Colon (tissue), 2 donors: ENCODE measurements around the gene EN2.

Experiments used
- FAIRE-seq: peaks from 2 replicates; lab custom pipeline; 2012; peaks lifted over from hg19 to GRCh38; lab: Jason Lieb, UNC
- donor health status: control.
- donor health status: control.

Gene EN2

GRCh38 chr7:155458111-155458877 is at the start of gene EN2:
Gene EN2, plus strand, starts transcription at chr7:155458129. Its CDS starts 249 bp downstream, at chr7:155458378.
- FAIRE-seq, result no peak

DNA sequence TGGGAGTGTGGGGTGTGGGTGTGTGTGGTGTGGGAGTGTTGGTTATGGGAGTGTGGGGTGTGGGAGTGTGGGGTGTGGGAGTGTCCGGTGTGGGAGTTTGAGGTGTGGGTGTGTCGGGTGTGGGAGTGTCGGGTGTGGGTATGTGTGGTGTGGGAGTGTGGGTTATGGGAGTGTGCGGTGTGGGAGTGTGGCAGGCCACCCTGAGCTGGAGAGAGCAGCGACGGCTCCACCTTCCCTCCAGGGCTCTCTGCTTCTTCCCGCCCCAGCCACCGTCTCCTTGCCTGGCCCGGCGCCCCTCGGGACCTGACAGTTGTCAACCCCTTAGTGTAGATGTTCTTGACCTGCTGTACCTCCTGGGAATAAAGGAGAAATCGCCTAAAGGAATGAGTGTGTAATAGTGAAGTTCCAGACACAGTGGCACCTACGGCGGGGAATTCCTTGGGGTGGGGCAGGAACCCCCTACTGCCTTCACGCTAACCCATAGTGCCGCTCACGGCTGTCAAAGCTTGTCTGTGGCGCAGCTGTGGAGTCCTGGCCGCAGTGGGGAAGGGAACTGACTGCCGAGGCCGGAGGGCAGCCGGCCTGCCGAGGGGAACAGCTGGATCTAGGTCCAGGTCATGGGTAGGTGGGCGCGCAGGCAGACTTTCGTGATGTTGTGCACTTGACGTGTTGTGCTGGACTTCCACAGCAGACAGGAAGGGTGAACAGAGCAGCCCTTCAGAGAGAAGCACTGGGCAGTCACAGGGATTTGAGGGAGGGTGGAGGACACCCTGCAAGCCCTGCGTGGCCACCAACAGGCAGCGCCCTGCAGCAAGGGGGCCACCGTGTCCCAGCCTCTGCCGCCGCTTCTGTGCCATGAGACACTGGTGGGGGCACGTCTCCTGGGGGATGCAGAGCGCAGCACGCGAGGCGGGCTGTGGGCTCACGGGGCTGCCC is 49.0 kb upstream of the EN2 start:
- no peak for FAIRE-seq

DNA sequence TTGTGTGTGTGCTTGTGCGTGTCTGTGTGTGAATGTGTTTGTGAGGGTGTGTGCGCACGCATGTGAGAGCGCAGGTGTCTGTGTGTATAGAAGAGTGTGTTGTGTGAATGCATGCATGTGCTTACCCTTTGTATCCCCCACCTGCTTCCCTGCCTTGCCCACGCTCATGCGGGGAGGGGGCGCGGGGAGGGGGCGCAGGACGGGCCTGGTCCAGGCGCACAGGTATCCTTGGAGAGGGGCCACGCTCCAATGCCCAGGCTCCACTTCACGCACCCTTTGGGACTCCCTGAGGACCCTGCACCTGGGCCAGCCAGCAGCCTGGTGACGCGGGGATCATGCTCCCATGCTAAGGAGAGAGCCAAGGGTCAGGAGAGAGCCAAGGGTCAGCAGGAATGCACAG is 47.9 kb upstream of the EN2 start:
- no peak for FAIRE-seq

GRCh38 chr7:155410431-155410830 is 47.5 kb upstream of the EN2 start:
- FAIRE-seq, result no peak

DNA sequence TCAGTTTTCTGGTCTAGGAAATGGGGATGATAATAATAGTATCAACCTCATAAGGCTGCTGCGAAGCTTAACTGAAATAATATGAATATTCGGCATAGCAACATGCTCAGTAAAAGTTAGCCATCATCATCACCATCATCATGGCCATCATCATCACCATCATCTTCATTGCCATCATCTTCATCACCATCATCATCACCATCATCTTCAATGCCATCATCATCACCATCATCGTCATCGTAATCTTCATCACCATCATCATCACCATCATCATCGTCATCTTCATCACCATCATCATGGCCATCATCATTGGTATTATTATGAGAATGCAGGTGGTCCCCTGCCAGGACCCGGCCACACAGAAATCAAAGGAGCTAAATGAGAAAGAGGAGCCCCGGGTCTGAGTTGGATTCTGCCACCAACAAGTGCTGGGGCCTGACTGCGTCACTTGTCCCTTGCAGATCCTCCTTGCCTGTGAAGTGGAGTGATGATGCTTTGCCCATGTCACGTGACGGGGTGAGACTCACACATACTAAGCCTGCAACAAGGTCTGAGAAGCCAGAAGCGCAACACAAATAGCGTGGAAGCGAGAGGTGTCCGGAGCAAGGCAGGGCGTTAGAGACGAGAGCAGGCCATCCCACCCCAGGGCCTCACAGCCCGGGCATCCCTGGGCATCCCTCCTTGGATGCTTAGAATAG is 46.1 kb upstream of the EN2 start:
- no peak for FAIRE-seq

GRCh38 chr7:155412416-155413253 is 45.3 kb upstream of the EN2 start:
- FAIRE-seq, result no peak

GRCh38 chr7:155414547-155415492 is 43.1 kb upstream of the EN2 start:
- FAIRE-seq, result no peak

DNA sequence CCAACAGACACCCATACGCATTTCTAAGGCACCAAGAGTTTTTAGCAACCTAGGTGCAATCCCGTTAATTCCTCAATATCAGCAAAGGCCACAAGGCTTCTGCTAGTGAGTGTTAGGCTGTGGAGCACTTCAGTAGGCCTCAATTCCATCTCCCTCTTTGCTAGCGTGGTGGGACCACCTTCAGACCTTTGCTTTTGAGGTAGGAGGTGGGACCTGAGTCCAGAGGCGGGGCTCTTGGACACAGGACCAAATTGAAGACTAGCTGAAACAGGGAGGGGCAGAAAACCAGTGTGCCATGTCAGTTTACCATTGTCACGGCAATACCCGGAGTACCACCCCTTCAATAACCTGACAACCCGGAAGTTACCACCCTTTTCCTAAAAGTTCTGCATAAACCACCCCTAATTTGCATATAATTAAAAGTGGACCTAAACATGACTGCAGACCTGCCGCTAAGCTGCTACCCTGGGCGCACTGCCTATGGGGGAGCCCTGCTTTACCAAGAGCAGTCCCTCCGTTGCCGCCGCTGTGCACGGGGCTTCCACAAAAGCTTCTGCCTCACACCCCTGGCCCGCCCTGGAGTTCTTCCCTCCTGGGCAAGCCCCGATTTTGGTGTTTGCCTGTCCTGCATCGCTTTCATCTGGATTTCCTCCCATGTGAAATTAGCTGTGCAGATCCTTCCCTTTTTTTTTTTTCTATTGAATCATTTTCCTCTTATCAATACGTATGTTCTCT is 41.1 kb upstream of the EN2 start:
- FAIRE-seq, result no peak

- FAIRE-seq, result no peak
Observed at GRCh38 chr7:155418304-155418703, 39.6 kb upstream of the EN2 start.

GRCh38 chr7:155418941-155419755 is 38.8 kb upstream of the EN2 start:
- FAIRE-seq, result no peak

DNA sequence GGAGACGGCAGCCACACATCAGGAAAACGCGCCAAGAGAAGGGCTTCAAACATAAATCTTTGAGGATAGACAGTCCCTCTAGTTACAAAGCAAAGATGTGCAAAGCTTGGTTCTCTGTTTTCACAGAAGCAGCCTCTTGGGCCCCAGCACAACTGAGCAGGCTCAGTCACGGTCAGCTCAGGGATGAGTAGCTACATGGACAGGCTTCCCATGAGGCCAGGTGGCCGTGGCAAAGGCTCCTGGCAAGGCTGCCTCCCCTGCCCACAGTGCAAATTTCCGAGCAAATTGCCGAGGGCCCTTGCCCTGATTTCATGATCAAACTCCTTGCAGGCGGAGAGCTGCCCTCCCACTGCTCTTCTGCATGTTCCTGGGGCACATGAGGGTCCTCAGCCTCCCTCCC is 37.8 kb upstream of the EN2 start:
- FAIRE-seq, result no peak

DNA sequence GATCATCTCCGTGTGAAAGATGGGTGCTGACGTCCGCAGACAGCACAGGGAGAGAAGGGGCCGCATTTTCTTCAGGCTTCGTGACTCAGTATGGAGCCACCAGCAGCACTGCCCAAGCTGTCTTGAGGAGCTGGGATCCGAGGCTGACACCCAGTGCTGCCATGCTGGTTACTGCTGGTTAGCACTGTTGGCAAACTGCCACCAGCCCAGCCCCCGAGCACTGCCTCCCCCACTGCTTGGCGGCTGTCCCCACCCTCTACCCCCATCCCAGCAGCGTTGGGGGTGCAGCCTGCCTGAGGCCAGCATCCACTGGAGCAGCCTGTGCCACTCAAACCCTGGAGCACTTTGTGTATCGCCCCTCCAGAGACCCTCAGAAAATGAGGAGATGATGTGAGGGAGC is 35.8 kb upstream of the EN2 start:
- FAIRE-seq, result no peak

DNA sequence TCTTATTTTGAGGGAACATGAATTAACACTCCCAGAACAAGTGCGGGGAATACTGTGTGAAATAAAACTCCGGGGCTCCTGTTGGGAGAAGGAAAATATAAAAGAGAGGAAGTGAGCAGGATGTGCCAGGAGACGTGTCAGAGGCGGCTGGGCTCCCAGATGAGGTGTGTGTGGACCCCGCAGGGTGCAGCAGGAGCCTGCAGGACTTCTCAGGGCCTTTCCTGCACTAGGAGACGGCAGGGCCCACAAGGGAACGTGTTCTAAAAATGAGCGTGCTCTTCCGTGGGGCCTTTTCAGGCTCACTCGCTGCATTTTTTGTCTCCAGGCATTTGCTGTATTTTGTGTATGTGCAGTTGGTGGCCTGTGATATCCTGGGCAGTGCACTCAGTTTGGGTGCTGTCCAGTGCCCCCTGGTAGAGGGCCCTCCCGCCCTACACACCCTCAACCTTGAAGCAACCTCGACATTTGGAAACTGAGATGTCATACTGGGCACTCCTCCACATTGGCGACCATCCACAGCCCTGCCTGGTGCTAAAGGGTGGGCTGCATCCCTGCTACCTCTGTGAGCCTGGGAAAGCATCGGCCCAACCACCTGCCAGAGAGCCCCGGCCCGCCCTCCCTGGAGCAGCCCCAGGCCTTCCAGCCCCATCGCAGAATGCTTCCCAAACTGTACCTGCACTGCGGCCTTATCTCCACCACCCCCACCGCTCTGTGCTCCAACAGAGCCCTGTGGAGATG is 35.2 kb upstream of the EN2 start:
- FAIRE-seq, result no peak

- no peak for FAIRE-seq
Observed at GRCh38 chr7:155423337-155424285, 34.3 kb upstream of the EN2 start.

DNA sequence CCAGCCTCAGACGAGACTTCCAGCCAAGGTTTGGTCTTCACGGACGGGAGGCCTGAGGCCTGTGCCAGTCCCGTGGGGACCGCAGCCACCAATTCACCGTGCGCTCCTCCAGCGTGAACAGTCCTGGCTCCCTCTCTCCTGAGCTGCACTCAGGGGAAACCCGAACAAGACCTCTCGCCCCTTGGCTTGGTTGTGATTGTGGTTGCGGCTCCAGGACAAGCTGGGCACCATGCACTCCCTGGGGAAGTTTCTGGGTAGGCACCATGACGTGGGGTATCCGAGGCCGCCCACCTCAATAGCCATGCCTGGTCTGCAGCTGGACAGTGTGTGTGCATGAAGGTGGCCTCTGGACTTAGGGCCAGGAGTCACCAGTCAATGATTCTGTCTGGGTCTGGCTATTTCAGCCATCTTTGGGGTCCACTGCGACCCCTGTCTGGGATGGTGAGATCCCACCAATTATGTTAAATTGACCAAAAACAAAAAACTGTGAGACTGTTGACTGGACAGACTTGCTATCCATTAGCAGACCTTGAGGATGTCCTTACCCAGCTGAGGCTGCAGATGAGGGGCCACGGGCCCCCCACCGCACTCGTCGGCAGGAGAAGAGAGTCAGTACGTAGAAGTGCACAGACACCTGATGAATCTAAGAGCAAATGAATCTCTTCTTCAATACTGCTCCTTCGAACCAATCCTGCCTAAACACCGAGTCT is 33.5 kb upstream of the EN2 start:
- FAIRE-seq, result no peak

DNA sequence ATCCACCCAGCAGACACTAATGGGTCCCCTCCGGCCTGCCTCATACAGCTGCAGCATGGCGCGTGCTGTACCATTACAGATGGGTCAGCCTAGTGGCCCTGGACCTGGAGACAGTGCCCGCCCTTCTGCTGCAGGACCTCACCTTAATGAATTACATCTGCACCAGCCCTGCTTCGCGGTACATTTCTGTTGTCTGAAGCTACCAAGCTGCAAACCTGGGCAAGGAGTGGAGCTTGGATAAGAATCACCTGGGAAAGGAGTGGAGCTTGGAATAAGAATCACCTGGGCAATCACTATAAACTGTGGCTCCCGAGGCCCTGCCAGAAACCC is 33.0 kb upstream of the EN2 start:
- FAIRE-seq, result no peak

GRCh38 chr7:155425887-155426286 is 32.0 kb upstream of the EN2 start:
- FAIRE-seq, result no peak
